Stimulated activated CD8-positive, alpha-beta memory T cell treated with anti-CD3 and anti-CD28 coated beads, Interleukin-2, amount 100 ng/mL, for 48 hours (primary cell): ENCODE data around the gene AGAP1.

Experiments used
- DNase-seq, 2 donors: peaks; one replicate each; pipeline ENCODE4 v3.0.0-alpha.2; 2020; ENCODE audit warnings: low read depth in 2 of 2

Gene AGAP1

DNA sequence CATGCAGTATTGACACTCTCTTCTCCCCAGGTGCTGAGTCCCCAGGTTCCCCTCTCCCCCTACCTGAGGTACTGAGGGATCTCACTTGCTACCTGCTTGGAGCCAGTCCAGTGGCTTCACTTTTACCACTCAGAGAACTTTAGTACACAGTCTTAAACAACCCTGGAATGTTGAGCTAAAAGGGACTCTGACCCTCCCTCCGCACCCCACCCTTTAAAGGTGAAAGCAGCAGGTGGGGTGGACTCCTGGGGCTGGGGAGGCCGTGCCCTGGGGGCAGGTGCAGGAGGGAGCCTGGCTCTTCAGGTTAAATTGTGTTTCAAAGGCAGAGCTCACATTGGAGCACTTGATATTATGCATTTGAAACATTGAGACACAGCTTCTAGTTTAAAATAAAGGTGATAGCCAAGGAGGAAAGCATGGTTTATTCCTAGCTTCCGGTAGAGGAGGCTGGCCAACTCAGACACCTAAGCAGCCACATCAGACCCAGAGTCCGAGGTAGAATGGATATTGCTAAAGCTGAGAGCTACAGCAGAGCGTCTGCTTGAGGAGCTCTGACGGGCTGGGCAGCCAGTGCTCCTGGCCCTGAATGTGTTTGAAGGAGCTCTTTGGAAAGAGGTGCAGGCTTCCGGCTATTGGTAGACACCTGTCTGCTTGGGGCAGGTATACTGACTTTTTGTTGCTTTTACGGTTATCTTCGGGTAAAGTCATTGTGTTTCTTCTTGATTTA, 196.4 kb downstream of the AGAP1 start:
- no peak for DNase-seq

DNA sequence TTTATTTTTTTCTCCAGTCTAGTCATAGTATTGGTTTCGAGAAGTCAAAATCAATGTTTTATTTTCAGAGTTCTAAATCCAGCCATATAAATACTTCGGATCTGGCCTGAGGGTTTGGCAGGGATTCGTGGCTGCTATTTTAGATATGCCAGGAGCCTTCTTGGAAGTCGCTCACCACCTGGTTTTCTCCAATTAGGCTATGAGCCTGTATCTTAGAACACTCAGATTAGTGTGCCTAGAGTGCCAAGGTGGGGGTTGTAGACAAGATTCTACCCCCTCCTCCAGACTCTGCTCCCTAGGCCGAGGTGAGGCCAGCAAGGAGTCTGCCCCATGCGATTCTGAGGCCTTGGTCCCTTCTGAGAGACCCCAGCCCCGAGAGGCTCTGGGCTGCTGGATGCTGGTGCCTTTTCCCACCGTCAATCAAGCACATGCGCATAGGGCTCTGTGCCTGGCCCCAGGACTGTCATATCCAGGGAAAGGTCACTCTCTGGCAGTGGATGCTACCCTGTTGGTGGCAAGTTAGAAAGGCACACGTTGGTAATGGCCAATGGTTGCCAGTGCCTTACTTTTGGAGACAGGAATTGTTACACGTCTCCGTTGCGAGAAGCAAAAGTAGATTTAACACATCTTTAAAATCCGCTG, 197.1 kb downstream of the AGAP1 start:
- no peak for DNase-seq

DNA sequence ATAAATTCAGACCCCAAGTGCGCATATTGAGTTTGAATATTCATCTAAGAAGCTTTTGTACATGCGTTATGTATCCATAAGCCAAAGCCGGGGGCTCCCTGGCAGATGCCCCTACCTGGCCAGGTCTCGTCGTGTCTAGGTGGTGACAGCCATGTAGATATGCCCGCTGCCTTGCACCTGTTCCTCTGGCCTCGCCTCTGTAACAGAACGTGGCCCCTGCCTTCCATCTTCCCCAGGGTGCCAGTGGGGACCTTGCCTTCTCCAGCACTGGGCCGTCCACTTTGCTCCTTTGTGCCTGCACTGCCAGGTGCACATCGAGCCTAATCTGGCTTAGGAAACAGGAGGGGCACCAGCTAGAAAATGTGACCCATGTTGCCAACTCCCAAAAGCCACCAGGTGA, 198.2 kb downstream of the AGAP1 start:
- DNase-seq = no peak

DNA sequence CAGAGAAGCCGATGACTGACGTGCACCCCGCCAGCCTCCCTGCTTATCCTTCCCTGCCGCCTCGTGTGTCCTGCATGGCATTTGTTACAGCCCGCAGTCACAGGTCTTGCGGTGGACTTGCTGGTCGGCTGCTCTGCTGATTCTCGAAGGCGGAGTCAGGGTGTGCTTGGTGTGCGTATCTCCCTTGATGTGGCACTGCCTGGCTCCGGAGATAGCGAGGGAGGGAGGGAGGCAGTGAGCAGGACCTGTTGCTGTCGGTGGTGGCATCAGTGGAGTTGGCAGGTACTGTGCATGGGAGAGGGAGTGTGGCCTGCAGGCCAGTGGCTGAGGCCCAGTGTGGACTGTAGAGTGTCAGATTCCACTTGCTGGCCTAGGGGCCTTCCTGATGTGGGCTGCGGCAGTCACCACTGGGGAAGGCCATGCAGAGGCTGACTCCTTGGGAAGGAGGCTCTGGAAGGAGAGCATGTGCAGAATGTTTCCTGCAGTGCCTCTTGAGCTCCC, 198.9 kb downstream of the AGAP1 start:
- no peak for DNase-seq

DNA sequence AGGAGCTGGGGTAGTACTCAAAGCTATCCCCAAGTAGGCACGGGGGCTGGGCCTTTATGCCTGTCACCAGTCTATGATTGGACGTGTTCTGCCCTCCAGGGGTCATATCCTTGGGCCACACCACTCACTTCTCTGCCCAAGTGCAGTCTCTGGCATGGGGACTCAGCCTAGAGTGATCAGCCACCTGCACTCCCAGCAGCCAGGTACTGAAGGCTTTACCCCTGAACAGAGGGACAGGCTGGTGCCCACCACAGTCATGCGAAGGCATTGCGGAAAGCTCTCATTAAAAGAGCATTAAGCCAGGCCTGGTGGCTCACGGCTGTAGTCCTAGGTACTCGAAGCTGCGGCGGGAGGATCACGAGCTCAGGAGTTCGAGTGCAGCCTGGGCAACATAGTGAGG, 199.4 kb downstream of the AGAP1 start:
- DNase-seq = no peak

DNA sequence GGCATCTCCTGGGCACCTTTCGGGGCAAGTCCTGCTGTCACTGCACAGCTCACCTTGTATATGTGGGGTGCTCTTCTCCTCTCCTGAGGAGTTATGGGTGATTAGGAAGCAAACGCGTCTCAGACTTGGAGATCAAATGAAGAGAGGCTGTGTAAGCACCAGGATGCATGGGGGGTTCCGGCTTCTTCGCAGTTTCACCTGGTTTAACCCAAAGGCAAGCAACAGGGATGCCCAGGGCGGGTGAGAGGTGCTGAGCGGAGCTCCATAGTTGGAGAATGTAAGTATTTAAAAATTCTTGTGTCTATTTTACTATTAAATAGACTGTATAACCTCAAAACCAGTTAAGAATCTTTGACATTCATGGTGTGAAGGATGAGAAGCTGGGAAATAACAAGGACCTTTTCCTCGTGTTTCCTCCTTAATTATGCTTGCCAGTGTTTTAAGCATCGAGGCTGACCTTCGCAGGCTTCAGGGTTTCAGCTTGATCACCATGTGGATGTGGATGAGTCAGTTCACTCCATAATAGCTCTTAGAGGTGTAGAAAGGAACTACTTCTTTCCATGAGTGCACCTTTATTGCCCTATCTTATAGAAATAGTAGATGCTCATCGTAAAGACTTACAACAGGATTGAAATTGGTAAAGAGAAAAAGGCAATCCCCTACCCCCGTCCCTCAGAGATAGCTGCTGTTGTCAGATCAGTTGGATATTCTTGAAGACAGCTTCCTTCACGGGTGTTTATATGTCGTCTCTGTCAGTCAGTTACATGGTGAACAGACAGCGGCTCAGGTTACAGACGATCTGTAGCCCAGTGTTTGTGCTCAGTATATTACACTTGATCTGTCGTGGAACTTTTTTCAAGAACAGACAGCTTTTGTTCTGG, 201.1 kb downstream of the AGAP1 start:
- DNase-seq = no peak

DNA sequence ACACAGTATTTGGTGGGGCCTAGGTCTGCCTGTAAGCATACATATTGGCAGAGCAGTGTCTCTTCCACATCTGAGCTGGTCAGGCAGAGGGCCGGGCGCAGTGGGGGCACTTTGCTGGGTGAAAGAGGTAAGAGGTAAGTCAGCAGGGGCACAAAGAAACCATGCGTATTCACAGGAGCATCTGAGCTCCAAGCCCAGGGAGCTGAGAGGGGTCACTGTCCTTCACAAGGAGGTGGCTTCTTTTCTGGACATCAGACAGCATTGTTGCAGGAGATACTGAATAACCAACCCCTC, 201.7 kb downstream of the AGAP1 start:
- no peak for DNase-seq

DNA sequence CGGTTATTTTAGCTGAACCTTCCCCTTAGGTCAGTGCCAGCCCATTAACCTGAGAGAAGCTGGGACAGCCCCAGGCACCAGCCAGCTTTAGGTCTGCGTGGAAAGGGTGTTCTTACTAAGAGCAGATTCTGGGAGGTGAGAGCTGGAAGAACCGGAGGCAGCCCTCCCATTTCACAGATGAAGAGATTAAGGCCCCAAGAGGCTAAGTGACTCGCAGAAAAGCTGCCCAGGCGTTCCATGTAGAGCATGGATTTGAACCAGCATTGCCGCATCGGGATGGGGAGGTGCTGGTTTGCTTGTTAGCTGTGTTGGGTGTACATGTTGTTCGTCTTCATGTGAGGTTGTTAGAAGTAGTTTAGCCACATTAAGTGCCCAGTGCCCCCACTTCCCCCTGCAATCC, 203.2 kb downstream of the AGAP1 start:
- no peak for DNase-seq

DNA sequence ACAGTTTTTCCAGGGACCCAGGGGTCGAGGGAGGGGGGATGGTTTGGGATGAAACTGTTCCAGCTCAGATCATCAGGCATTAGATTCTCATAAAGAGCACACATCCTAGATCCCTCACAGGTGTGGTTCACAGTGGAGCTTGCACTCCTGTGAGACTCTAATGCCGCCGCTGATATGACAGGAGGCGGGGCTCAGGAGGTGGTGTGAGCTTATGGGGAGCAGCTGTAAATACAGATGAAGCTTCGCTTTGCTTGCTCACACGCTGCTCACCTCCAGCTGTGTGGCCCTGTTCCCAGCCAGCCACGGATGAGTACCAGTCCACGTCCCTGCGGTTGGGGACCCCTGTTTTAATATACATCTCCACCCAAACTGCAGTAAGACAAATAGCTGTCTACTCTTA, 204.2 kb downstream of the AGAP1 start:
- DNase-seq = no peak

DNA sequence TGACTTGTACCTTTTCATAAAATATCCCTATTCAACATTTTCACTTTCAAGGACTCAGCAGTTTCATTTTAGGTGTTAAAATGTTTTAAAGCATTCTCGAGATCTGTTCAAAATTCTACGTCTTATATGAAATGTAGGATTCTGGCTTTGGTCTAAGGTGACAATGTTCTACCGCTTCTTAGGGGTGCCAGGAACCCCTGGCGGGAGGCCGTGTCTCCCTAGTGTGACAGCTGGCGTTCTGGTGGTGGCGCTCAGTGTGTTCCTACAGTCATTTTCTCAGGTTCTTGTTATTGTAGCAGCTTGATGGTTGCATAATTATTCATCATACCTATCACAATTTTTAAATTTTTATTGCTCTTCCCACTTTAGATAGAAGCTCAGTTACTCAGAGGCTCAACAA, 204.6 kb downstream of the AGAP1 start:
- no peak for DNase-seq

DNA sequence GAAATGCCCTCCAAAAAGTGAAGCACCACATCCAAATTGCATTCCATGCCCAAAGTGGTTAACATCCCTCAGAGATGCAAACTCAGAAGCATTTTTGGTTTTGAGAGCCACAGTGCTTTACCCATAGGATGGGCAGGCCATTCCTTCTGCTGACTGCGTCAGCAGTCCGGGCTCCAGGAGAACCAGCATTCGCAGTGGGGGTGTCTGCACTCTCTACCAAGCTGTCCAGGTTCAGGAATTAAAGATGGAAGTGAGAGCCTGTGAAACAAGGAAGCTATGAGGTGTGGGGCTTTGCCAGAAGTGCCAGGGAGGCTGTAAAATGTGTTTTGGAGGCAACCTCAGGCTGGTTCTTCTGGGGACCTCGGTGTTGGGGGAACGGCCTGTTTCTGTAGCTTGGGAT, 205.7 kb downstream of the AGAP1 start:
- DNase-seq = no peak

DNA sequence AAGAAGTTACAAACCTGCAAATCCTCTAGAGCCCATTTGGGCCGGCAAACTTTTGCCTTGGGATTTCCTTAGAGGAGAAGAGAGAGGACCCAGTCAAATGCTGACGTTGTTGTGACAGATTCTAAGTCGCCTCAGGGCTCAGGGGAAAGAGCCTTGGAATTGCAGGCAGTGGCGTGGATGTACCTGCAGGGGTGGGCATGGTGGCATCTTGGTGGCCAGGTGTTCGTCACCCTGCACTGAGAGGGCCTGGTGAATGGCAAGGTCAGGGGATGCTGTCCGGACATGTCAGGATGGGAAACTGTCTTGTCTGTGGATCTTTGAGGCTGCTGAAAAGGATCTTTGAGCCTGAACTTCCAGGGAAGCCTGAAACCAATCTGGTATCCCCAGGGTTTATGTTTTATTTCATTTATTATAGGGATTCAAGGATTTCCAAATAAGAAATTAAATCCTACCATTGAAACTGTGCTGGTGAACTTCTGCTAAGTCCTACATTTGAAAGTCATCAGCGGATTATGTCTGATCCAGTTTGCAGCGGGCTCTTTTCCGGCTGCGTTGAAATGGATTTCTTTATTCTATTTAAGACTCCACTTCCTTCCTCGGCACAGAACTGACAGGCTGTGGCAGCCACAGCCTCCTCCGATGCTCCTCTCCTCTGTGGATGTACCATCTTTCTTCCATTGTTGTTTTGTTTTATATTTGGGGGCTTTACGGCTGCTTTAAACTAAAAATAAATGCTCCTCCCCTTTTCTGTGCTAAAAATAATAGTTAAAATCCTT, 207.6 kb downstream of the AGAP1 start:
- DNase-seq = no peak

DNA sequence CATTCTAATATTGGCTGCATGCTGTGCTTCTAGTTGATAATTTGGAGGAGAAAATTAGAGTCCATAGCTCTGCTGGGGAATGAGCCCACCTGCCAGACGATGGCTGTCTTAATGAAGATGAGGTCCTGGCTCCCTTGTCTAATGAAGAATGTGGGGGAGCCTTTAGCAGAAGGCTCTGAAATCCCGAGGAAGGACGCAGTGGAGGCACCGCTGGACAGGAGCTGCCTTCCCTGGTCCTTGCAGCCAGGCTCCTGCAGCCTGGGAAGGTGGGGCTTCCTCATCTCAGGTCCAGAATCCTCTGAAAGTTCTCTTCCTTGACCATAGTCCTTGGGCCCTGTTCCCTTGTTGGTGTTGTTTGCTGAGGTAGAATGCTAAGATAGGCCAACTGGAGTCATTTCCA, 208.3 kb downstream of the AGAP1 start:
- no peak for DNase-seq

DNA sequence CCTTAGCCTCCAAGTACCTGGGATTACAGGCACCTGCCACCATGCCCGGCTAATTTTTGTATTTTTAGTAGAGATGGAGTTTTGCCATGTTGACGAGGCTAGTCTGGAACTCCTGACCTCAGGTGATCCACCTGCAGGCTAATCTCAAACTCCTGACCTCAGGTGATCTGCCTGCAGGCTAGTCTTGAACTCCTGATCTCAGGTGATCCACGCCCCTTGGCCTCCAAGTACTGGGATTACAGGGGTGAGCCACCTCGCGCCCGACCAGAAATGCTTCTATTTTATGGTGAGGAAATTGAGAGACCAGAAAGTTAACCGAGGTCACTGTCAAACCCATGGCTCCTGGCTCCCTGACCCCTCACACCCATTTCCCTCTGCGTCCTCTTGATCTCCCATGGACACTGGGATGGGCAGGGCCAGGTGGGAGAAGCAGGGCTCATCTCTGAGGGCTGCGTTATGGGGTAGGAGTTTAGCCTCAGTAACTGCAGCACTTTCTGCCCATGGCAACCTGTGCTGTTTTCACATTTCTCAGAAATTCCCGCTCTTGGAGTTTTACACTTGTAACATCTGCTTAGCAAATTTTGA, 210.0 kb downstream of the AGAP1 start:
- DNase-seq = no peak

DNA sequence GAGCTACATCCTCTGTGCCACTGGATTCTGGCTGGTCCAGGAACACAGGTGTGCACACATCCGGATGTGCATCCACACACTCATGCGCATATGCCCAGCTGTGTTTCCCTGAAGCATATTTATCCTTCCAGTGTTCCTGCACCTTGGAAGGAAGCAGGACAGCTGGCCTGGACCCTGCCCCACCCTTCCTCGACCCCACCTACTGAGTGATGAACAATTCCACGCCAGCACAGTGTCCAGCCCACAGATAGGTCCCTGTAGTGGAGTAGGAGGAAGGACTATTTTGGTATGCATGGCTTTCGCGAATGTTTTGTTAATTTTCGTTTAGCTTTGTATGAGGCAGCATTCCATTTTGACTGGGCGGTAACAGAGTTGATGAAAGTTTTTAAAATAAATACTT, 211.5 kb downstream of the AGAP1 start:
- no peak for DNase-seq

DNA sequence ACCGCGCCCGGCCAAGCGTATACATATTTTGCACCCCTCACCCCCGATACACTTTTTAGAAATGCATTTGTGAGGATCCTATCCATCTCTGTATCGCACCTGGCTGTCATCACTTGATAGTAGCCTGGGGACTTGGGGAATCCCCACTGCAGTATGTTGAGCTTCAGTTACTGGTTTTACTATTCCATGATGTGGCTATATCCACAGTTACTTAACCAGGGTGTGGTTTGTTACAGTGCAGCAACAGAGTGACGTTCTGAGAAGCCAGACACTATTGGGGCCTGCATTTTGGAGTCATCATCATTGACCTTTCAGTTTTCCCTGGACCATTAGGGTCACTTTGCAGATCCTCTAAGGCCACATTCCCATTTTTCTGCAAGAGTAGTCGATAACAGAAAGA, 212.7 kb downstream of the AGAP1 start:
- DNase-seq = no peak

DNA sequence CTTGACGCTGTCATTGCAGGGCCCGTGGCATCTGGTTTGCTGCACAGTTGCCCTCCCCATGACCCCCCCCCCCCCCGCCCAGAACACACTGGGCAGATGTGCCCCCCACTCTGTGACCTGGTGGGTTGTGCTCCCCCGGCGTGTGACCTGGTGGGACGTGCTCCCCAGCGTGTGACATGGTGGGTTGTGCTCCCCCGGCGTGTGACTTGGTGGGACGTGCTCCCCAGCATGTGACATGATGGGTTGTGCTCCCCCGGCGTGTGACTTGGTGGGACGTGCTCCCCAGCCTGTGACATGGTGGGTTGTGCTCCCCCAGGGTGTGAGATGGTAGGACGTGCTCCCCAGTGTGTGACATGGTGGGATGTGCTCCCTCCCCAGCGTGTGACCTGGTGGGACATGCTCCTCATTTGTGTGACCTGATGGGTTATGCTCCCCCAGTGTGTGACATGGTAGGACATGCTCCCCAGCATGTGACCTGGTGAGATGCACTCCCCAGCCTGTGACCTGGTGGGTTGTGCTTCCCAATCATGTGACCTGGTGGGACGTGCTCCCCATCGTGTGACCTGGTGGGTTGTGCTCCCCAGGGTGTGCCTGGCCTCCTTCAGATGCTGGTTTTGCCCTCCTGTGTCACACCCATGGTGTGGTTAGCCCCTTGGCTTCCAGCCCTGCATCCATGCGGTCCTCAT, 213.7 kb downstream of the AGAP1 start:
- DNase-seq = no peak

DNA sequence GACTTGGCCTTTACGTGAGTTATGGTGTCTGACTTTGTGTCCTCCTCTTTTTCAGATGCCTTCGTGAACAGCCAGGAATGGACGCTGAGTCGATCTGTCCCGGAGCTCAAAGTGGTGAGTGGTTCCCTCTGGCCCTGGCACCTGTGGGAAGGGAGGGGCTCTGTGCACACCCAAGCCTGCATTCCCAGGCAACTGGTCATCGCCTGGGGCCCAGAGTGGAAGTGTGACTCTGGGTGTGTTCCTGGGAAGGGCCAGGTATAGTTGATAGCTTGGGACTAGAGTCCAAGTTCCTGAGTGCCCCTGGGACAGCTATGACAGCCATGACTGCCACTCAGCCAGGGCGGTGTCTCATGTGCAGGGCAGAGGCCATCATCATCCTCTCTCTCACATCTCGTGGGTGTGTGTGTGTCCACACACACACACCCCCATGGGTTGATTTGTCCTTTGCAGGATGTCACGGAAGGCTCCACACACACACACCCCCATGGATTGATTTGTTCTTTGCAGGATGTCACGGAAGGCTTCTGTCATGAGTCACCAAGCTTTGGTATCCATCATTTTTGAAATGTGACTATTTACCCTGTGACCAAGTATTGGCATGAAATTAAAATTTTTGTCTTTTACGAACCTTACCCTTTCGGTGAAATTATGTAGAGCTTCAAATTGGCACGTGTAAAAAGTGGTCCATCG, 215.4 kb downstream of the AGAP1 start:
- no peak for DNase-seq

DNA sequence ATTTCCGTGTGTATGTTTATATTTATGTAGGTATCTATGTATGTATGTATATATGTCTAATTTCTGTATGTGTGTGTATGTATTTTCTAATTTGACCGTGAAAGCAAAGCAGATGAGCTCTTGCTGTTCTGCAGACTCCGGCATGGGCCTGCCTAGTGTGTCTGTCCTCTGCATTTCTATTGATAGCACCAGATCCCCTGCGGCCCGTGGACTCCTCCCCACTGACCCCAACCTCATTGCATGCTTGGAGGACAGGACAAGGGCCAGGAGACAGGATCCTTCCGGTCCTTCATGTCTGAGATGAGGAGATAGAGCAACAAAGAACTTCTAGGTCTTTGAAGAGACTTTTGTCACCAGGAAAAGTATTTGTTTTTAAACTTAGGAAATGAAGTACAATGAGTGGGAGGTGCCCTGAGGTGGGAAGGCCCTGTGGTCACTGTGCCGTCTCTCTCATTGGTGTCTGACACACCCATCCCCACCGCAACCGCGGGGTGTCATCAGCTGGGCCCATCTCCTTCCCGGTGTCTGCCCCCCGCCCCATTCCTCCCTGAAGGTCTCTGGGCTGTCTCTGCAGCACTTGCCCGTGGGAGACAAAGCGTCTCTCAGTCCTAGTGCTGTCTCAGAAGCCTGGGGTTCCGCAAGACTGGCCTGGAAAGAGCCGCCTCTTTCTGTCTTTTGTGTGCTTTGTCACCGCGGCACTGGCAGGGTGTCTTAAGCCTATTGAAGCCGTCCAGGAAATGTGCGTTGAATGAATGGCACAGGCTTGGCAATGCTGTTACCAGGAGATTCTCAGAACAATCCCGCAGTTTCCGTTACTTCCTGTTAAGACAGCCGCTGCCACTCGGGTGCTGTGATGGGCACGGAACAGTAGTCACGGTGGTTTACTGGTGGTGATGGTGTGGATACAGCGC, 216.4 kb downstream of the AGAP1 start:
- no peak for DNase-seq
